H1 (cell line): ENCODE results near the gene ABHD2. TPM values are rescaled to one million over a fixed set of nuclear protein-coding genes. Genes with fewer than 3 reads are reported as not detected.
A peak's percentile ranks its signal among the peaks of the same experiment; 100 is the strongest.

Experiments
- BACH1 ChIP-seq: IDR thresholded peaks from 2 replicates; pipeline ENCODE4 v1.6.1; 2012; ENCODE audit warnings: low read length, improper control_type of control experiment
- CBX8 ChIP-seq: fragments of 300-800, 300-1000 bp; sonication (generic); IDR thresholded peaks from 2 replicates; pipeline ENCODE4 v1.7.1; 2016; ENCODE audit warnings: low read depth, low read length, borderline replicate concordance
- CEBPB ChIP-seq: IDR thresholded peaks from 2 replicates; pipeline ENCODE4 v1.6.1; 2012; ENCODE audit warnings: low read depth, low read length
- CHD1 ChIP-seq: IDR thresholded peaks from 2 replicates; pipeline ENCODE4 v1.6.1; 2012; ENCODE audit warnings: low read depth, low read length, improper control_type of control experiment
- CREB1 ChIP-seq: IDR thresholded peaks from 2 replicates; pipeline ENCODE4 v1.6.1; 2012; ENCODE audit warnings: inconsistent platforms
- CTBP2 ChIP-seq: IDR thresholded peaks from 2 replicates; pipeline ENCODE4 v1.7.0; 2011; ENCODE audit warnings: borderline replicate concordance, mild to moderate bottlenecking, moderate library complexity, mixed read lengths, low read length; ENCODE audit not compliant: insufficient read depth, insufficient read length
- FOSL1 ChIP-seq: IDR thresholded peaks from 2 replicates; pipeline ENCODE4 v1.6.1; 2011; ENCODE audit warnings: mild to moderate bottlenecking, low read depth, low read length, moderate library complexity; ENCODE audit not compliant: insufficient read depth
- HDAC6 ChIP-seq: IDR thresholded peaks from one replicate; pipeline ENCODE4 v1.7.1; 2012; ENCODE audit warnings: low read depth, mild to moderate bottlenecking, inconsistent platforms, low read length, moderate library complexity
- JUND ChIP-seq: IDR thresholded peaks from 2 replicates; pipeline ENCODE4 v1.6.1; 2011; ENCODE audit warnings: mild to moderate bottlenecking, improper control_type of control experiment, low read length
- KDM4A ChIP-seq: IDR thresholded peaks from one replicate; pipeline ENCODE4 v1.7.1; 2012; ENCODE audit warnings: low read depth, mild to moderate bottlenecking, moderate library complexity, low read length, inconsistent platforms; ENCODE audit not compliant: severe bottlenecking
- NANOG ChIP-seq: IDR thresholded peaks from 2 replicates; pipeline ENCODE4 v1.6.1; 2011; ENCODE audit warnings: low read length, low read depth, mild to moderate bottlenecking, inconsistent platforms; ENCODE audit not compliant: insufficient read depth, poor library complexity, severe bottlenecking
- RAD21 ChIP-seq, 2 experiments: IDR thresholded peaks in 1 of 2; conservative IDR thresholded peaks in 1 of 2; 2 replicates each; pipeline ENCODE4 v1.6.1; 2011; ENCODE audit warnings: low read depth in 2 of 2, low read length in 2 of 2, improper control_type of control experiment in 1 of 2, inconsistent platforms in 1 of 2, mild to moderate bottlenecking in 1 of 2, moderate library complexity in 1 of 2
- SAP30 ChIP-seq: fragments of 300-600 bp; sonication (generic); IDR thresholded peaks from 2 replicates; pipeline ENCODE4 v1.7.1; 2012; ENCODE audit warnings: low read length, moderate library complexity, mild to moderate bottlenecking, inconsistent platforms; ENCODE audit not compliant: insufficient read depth, insufficient replicate concordance
- SIX5 ChIP-seq: IDR thresholded peaks from 2 replicates; pipeline ENCODE4 v1.6.1; 2011; ENCODE audit warnings: mild to moderate bottlenecking, low read depth, low read length
- SUZ12 ChIP-seq: fragments of 200-600 bp; sonication (generic); IDR thresholded peaks from 2 replicates; pipeline ENCODE4 v1.6.1; 2012; ENCODE audit warnings: mild to moderate bottlenecking, inconsistent platforms, low read length, moderate library complexity, mixed read lengths
- TAF7 ChIP-seq: optimal IDR thresholded peaks from 2 replicates; pipeline ENCODE3; 2011; ENCODE audit warnings: low read depth, mild to moderate bottlenecking, inconsistent platforms, low read length, moderate library complexity, borderline replicate concordance
- TBP ChIP-seq: IDR thresholded peaks from 2 replicates; pipeline ENCODE4 v1.6.1; 2011; ENCODE audit warnings: low read depth, low read length, improper control_type of control experiment
- TEAD4 ChIP-seq: IDR thresholded peaks from 2 replicates; pipeline ENCODE4 v1.6.1; 2012; ENCODE audit warnings: low read depth, low read length, inconsistent platforms, mixed read lengths
- polyA plus RNA-seq, 7 experiments: library from polyadenylated mRNA; depleted of rRNA in 3 of 7; stranded (reverse) in 5 of 7; unstranded in 2 of 7; fragments of >200 nt in 5 of 7; fragments of 200-250 nt in 2 of 7; gene quantifications; 1 replicate in 5 of 7; 2 replicates in 1 of 7; 4 replicates in 1 of 7; pipeline versions ENCODE4 v1.2.1 to v1.2.3, GENCODE V29; 2011 to 2013; ENCODE audit warnings: missing spikeins in 2 of 7, mixed read lengths in 2 of 7
- total RNA-seq: library from RNA; stranded (reverse); fragmentation: NEBNext Ultra II Directional; extraction: Animal tissue kit (Norgen Biotek cat#: 25700); gene quantifications from 2 replicates; pipeline ENCODE4 v1.2.1, GENCODE V29; 2021
- TF ChIP-seq, protein P1 (sequence below): IDR thresholded peaks from 2 replicates; pipeline ENCODE4 v1.6.1; 2012; ENCODE audit warnings: inconsistent platforms
- TF ChIP-seq, protein P2 (sequence below): IDR thresholded peaks from 2 replicates; pipeline ENCODE4 v1.6.1; 2012; ENCODE audit warnings: low read length, inconsistent platforms

The ABHD2 gene
- total and polyA plus RNA-seq, 2 of the 8 experiments (the other 6 are each of a cell fraction or from before 2014, with no cell fraction given), result 9.1 to 23.7 TPM

DNA sequence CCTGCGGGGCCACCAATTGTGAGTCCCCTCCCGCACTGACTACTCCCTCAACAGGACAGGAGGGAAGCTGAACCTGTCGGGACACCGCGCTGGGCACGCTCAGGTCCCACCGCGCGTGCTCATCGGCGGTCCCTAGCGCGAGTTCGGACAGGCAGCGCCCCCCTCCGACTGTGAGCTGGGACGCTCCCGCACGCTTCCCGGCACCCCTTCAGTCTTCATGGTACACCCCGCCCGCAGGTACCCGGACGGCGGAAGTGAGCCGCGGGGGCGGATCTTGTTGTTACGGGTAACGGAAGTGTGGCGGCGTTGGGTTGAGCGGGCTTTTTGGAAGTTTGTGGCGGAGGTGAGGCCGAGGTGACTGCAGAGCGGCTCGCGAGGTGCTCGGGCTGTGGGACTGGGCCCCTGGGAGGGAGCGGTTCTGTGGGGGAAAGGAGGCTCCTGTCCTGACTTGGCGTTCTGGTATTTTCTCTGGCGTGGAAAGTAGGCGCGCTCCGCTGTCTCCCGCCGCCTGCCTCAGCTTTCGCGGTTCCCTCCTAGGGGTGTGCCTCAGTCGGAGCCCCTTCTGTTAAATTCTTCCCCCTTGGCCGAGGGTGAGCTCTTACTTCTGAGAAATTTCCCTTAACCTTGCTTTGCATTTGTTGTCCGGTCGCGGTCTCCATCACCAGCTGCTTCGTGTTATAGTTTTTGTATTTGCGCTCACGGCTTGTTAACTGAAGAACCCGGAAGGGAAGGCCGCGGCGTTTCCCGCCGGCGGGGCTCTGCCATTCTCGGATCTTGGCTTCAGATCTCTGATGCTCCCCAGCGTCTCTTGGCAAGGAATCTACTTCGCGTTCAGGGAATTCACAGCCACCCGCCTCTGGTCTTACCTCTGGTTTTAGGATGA lies 155.7 kb downstream of the ABHD2 start, which contains the start of gene FANCI (continued):
- TF ChIP-seq BACH1 (no peak), SUZ12 (no peak), KDM4A (peak; percentile 76), FOSL1 (no peak), NANOG (no peak), CHD1 (peak; percentile 91), SAP30 (peak; percentile 100), TEAD4 (no peak), CBX8 (no peak), JUND (peak; percentile 92), CTBP2 (peak; percentile 79), RAD21 (IDR thresholded peaks at IDR 0.05 in 1 of 2, conservative IDR thresholded peaks at IDR 0.05 in 1 of 2; ENCODE audit: low read depth in 2 of 2, low read length in 2 of 2) (peak; percentile 62 to 65), CEBPB (no peak), TAF7 (no peak), CREB1 (peak; percentile 64), TBP (peak; percentile 64), HDAC6 (no peak), SIX5 (no peak)
- TF ChIP-seq, protein P1, sequence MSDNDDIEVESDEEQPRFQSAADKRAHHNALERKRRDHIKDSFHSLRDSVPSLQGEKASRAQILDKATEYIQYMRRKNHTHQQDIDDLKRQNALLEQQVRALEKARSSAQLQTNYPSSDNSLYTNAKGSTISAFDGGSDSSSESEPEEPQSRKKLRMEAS, result peak; percentile 97
- TF ChIP-seq, protein P2, sequence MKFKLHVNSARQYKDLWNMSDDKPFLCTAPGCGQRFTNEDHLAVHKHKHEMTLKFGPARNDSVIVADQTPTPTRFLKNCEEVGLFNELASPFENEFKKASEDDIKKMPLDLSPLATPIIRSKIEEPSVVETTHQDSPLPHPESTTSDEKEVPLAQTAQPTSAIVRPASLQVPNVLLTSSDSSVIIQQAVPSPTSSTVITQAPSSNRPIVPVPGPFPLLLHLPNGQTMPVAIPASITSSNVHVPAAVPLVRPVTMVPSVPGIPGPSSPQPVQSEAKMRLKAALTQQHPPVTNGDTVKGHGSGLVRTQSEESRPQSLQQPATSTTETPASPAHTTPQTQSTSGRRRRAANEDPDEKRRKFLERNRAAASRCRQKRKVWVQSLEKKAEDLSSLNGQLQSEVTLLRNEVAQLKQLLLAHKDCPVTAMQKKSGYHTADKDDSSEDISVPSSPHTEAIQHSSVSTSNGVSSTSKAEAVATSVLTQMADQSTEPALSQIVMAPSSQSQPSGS, result no peak
